ENCODE measurements around the gene STRIP1. TPM values are rescaled to one million over a fixed set of nuclear protein-coding genes. Genes with fewer than 3 reads are reported as not detected.

The STRIP1 gene, protein sequence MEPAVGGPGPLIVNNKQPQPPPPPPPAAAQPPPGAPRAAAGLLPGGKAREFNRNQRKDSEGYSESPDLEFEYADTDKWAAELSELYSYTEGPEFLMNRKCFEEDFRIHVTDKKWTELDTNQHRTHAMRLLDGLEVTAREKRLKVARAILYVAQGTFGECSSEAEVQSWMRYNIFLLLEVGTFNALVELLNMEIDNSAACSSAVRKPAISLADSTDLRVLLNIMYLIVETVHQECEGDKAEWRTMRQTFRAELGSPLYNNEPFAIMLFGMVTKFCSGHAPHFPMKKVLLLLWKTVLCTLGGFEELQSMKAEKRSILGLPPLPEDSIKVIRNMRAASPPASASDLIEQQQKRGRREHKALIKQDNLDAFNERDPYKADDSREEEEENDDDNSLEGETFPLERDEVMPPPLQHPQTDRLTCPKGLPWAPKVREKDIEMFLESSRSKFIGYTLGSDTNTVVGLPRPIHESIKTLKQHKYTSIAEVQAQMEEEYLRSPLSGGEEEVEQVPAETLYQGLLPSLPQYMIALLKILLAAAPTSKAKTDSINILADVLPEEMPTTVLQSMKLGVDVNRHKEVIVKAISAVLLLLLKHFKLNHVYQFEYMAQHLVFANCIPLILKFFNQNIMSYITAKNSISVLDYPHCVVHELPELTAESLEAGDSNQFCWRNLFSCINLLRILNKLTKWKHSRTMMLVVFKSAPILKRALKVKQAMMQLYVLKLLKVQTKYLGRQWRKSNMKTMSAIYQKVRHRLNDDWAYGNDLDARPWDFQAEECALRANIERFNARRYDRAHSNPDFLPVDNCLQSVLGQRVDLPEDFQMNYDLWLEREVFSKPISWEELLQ
- 44.0 and 53.5 TPM in 2 replicates for total RNA-seq

DNA sequence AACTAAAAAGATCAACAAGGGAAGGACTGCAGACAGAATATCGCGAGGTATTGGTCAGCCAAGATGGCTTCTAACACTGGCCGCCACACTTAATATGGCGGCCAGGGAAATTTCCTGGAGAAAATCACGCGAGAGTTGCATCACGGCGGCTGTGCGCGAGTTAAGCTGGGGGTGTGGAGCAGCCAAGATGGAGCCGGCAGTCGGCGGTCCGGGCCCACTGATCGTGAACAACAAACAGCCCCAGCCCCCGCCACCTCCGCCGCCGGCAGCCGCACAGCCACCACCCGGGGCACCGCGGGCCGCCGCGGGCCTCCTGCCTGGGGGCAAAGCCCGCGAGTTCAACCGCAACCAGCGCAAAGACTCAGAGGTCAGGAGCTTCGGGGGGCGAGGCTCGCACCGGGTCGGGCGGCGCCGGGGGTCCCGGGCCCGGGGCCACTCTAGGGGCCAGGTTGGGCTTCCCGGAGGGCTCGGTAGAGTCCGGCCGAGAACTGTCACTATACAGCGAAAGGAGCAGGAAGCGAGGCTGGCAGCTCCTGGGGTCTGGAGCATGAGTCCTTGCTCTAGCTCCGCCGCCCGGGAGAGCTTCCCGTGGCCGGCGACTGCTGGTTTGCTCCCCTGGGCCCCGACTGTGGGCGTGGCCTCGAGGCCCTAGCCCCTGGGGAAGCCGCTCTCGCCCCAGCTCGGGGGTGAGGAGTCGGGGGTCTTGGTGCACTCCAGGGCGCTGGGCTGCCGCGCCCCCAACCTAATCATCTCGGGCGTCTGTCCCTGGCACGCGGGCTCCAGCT lies at the start of gene STRIP1:
Gene STRIP1, plus strand, starts transcription at position 174 of the 785 bp plus-strand sequence. Its CDS starts 14 bp downstream, at position 188.

DNA sequence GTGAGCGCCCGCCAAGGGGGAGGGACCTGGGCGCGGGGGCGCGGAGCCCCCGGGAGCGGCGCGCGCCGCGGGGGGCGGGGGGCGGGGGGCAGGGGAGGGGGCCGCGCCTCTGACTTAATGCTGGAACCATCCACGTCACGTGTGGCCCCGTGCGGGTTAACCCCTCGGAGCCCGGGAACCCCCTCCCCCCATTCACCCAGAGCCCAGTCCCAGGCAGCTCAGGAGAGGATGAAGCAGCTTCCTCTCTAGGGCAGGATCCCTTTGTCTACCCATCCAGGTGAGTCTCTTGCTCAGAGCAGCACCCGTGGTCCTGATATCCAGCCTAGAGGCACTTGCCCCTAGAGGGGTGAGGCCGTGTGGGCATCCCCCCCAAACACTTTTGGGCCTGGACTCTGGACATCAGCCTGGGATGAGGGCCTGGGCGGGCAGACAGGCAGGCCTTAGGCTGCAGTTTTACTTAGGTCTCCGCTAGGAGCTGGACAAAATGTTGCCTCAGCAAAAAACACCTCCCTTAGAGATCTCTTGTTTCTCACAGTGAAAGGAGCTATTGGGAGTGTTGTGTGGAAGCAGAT lies 36.3 kb downstream of the STRIP1 start, which contains the start of gene ALX3:
Gene ALX3, minus strand, starts transcription at position 2 of the 572 bp plus-strand sequence. CDS start 60 bp downstream, outside the sequence.

Other genes starting within 250 kb of the STRIP1 start
- 19.1 and 38.9 TPM in 2 replicates for gene CSF1, start 123.8 kb upstream of the STRIP1 start, total RNA-seq
- gene AHCYL1, start 49.9 kb upstream of the STRIP1 start, total RNA-seq = 47.1 and 48.1 TPM in 2 replicates
- gene ALX3, start 36.0 kb downstream of the STRIP1 start, total RNA-seq = not detected in 2 replicates
- under 0.01 and 0.09 TPM in 2 replicates for gene UBL4B, start 77.8 kb downstream of the STRIP1 start, total RNA-seq
- gene SLC6A17, start 115.9 kb downstream of the STRIP1 start, total RNA-seq = 0.09 and 0.16 TPM in 2 replicates
- gene KCNC4, start 175.7 kb downstream of the STRIP1 start, total RNA-seq = 2.1 and 3.6 TPM in 2 replicates

Measured in bronchial smooth muscle cell (primary cell).